ENCODE results near the gene NID2.

Gene NID2

GRCh38 chr14:52103416-52103815 is 34.6 kb upstream of the NID2 start:
- TF ChIP-seq TAF1 (IDR thresholded peaks at IDR 0.05; ENCODE audit: borderline replicate concordance, insufficient read depth, low read length) (no peak), FOXP2 (optimal IDR thresholded peaks at IDR 0.05; ENCODE audit: borderline replicate concordance, extremely low read depth, extremely low read length, insufficient read depth) (no peak), SIN3A (IDR thresholded peaks at IDR 0.05; ENCODE audit: borderline replicate concordance, insufficient read depth, low read length) (no peak), POLR2AphosphoS5 (IDR thresholded peaks at IDR 0.05; ENCODE audit: low read depth, low read length) (no peak)
- TF ChIP-seq, protein P1, sequence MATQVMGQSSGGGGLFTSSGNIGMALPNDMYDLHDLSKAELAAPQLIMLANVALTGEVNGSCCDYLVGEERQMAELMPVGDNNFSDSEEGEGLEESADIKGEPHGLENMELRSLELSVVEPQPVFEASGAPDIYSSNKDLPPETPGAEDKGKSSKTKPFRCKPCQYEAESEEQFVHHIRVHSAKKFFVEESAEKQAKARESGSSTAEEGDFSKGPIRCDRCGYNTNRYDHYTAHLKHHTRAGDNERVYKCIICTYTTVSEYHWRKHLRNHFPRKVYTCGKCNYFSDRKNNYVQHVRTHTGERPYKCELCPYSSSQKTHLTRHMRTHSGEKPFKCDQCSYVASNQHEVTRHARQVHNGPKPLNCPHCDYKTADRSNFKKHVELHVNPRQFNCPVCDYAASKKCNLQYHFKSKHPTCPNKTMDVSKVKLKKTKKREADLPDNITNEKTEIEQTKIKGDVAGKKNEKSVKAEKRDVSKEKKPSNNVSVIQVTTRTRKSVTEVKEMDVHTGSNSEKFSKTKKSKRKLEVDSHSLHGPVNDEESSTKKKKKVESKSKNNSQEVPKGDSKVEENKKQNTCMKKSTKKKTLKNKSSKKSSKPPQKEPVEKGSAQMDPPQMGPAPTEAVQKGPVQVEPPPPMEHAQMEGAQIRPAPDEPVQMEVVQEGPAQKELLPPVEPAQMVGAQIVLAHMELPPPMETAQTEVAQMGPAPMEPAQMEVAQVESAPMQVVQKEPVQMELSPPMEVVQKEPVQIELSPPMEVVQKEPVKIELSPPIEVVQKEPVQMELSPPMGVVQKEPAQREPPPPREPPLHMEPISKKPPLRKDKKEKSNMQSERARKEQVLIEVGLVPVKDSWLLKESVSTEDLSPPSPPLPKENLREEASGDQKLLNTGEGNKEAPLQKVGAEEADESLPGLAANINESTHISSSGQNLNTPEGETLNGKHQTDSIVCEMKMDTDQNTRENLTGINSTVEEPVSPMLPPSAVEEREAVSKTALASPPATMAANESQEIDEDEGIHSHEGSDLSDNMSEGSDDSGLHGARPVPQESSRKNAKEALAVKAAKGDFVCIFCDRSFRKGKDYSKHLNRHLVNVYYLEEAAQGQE (IDR thresholded peaks at IDR 0.05; ENCODE audit: insufficient read depth in 1 of 2, low read depth in 2 of 2, low read length in 2 of 2): no peak

- TF ChIP-seq FOXP2 (optimal IDR thresholded peaks at IDR 0.05; ENCODE audit: borderline replicate concordance, extremely low read depth, extremely low read length, insufficient read depth): no peak
These were observed 26.9 kb upstream of the NID2 start for GRCh38 chr14:52095794-52096193.

DNA sequence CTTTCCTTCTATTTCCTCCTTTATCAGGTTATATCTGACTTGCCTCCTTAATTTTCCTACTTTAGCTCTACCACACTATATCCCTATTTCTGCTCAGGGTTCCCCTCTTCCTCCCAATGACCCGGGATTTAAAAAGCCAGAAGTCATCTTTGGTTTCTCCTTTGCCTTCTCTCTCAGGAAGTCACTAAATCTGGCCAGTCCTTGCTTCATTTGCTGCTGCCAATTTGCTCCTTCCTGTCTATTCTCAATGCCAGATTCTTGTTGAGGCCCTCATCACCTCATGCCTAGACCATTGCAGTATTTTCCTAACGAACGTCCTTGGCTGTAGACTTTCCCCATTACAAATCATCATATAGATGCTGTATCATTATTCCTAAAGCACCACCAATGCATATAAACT is 26.5 kb upstream of the NID2 start:
- no peak for TF ChIP-seq FOXP2 (optimal IDR thresholded peaks at IDR 0.05; ENCODE audit: borderline replicate concordance, extremely low read depth, extremely low read length, insufficient read depth)

DNA sequence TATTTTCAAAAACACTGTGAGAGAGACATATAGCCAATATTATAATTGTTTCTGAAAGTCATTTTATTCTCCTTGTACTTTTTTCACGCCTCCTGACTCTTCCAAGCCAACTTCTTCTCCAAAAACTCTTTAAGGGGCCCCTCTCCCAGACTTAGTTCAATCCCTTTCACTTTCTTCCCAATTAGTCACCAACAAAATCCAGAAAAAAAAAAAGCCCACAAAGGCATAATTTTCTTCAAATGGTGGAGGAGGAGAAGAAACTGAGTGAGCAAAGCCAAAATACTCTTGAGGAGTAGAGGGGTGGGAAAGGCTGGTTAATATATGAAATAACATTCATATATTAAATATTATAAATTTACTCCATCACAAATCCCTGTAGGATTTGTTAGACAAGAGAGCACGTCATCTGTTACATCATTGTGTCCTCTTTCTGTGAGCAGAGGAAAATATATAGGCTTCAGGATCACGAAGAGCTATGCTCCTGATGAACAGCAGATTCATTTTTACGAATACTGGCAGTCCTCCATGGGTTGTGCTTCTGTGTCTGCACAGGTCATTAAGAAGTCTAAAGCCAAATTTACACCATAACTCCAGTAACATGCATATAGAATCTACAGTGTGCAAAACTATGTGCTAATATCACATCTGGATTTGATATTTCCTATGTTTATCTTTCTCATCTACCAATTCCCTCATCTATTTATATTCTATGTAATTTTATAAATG is 25.9 kb upstream of the NID2 start:
- no peak for TF ChIP-seq SIN3A (IDR thresholded peaks at IDR 0.05; ENCODE audit: borderline replicate concordance, insufficient read depth, low read length)
- TF ChIP-seq POLR2AphosphoS5 (IDR thresholded peaks at IDR 0.05; ENCODE audit: low read depth, low read length): no peak
- no peak for TF ChIP-seq TAF1 (IDR thresholded peaks at IDR 0.05; ENCODE audit: borderline replicate concordance, insufficient read depth, low read length)
- TF ChIP-seq, protein P1 (IDR thresholded peaks at IDR 0.05; ENCODE audit: insufficient read depth in 1 of 2, low read depth in 2 of 2, low read length in 2 of 2): no peak
- no peak for TF ChIP-seq FOXP2 (optimal IDR thresholded peaks at IDR 0.05; ENCODE audit: borderline replicate concordance, extremely low read depth, extremely low read length, insufficient read depth)

DNA sequence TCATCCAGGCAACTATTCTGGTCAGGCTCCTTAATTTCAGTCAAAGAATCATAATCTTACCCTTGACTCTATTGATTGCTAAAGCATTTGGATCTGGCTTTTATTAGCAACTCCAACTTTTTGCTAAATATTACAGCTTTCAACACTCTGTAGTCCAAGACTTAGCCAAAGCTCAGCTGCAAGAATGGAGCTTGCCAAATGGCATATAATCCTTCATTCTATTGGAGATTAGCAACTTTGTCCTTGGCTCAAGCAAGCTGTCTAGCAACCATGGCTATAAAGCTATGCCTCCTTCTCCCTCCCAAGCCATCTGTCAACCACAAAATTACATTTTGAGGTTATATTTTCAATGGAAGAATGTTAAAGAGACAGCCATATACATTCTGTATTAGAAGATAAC is 23.1 kb upstream of the NID2 start:
- TF ChIP-seq FOXP2 (optimal IDR thresholded peaks at IDR 0.05; ENCODE audit: borderline replicate concordance, extremely low read depth, extremely low read length, insufficient read depth) (no peak), SIN3A (IDR thresholded peaks at IDR 0.05; ENCODE audit: borderline replicate concordance, insufficient read depth, low read length) (no peak), TAF1 (IDR thresholded peaks at IDR 0.05; ENCODE audit: borderline replicate concordance, insufficient read depth, low read length) (no peak), POLR2AphosphoS5 (IDR thresholded peaks at IDR 0.05; ENCODE audit: low read depth, low read length) (no peak)
- TF ChIP-seq, protein P1 (IDR thresholded peaks at IDR 0.05; ENCODE audit: insufficient read depth in 1 of 2, low read depth in 2 of 2, low read length in 2 of 2): no peak

DNA sequence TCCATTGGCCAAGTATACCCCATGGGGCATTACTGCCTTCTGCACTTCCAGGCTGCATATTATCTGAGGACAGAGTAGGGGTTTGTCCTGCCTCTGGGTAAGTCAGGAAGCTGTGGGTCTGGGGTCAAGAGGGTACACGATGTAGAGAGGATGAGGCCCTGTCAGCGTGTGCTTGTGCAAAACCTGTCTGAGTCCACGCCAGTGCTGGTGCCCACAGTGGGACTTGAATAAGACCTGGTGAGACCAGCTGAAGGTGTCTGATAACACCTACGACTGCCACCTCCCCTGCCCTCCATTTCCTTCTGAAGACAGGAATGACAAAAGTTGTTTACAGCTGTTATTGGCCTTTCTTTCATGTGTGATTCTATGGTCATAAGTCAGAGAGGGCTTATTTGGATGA is 22.1 kb upstream of the NID2 start:
- no peak for TF ChIP-seq FOXP2 (optimal IDR thresholded peaks at IDR 0.05; ENCODE audit: borderline replicate concordance, extremely low read depth, extremely low read length, insufficient read depth)

DNA sequence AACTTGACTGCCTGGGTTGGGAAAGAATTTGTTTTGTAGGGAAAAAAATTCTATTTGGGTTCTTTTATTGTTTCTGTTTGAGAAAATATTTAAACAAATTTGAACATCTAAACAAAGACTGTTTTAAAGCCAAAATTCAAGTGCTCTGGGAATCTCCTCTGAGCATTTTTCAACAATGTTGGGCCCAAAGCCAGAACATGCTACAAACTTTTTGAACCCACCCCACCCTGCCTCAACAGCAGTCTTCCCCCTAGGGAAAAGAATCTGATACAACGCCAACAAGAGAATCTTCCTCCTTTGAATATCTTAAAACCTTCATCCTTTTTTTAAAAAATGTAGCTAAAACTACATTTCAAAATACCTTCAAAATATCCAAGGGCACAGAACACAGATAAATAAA is 20.4 kb upstream of the NID2 start:
- TF ChIP-seq SIN3A (IDR thresholded peaks at IDR 0.05; ENCODE audit: borderline replicate concordance, insufficient read depth, low read length) (no peak), POLR2AphosphoS5 (IDR thresholded peaks at IDR 0.05; ENCODE audit: low read depth, low read length) (no peak), FOXP2 (optimal IDR thresholded peaks at IDR 0.05; ENCODE audit: borderline replicate concordance, extremely low read depth, extremely low read length, insufficient read depth) (no peak), TAF1 (IDR thresholded peaks at IDR 0.05; ENCODE audit: borderline replicate concordance, insufficient read depth, low read length) (no peak)
- TF ChIP-seq, protein P1 (IDR thresholded peaks at IDR 0.05; ENCODE audit: insufficient read depth in 1 of 2, low read depth in 2 of 2, low read length in 2 of 2): no peak

All from PFSK-1 (cell line).